Measurements from ENCODE around the gene UBAC2.

UBAC2 gene

DNA sequence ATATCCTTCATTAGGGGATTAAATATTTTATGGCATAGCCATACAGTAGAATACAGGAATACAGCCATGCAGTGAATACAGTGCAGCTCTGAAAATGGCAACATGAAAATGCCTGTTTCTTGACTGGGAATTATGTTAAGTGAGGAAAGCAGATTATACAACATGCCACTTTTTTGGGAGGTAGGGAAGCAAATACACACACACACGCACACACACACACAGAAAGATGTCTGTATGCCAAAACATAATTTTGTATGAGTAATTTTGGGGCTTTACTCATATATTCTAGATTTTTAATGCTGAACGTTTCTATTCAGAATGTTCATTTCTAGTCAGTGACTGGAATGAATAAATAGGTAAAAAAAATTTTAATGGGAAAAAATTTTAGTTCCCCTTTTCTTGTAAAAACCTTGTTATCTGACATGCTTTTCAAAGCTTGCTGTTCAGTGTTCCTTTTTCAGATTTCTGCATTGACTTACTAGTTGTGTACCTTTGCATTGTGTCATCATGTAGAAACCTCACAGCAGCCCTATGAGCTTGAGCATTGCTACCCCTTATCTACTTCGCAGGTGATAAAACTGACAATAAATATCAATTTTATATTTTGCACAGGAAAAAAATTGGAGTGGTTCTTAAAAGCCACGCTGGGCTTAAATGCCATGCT, 98.7 kb downstream of the UBAC2 start:
- DNase-seq: no peak

DNA sequence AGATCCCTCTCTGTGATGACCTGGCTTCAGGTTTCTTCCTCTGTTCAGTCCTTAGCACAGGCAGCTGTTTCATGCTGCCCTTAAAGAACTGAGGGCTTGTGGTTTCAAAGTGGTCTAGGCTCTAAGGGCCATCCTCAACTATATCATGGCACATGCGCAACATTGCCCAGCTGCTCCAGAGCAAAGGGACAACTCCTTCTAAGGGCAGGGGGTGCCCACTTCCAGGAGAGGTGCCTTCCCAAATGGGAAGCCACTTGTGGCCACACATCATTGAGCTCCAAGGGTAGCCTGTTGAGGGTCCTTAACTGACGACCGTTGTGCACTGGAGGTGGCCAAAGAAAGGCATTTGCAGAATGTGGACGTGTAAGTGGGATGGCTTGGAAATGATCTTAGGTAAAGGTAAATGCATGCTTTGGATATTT, 99.3 kb downstream of the UBAC2 start:
- DNase-seq: no peak

DNA sequence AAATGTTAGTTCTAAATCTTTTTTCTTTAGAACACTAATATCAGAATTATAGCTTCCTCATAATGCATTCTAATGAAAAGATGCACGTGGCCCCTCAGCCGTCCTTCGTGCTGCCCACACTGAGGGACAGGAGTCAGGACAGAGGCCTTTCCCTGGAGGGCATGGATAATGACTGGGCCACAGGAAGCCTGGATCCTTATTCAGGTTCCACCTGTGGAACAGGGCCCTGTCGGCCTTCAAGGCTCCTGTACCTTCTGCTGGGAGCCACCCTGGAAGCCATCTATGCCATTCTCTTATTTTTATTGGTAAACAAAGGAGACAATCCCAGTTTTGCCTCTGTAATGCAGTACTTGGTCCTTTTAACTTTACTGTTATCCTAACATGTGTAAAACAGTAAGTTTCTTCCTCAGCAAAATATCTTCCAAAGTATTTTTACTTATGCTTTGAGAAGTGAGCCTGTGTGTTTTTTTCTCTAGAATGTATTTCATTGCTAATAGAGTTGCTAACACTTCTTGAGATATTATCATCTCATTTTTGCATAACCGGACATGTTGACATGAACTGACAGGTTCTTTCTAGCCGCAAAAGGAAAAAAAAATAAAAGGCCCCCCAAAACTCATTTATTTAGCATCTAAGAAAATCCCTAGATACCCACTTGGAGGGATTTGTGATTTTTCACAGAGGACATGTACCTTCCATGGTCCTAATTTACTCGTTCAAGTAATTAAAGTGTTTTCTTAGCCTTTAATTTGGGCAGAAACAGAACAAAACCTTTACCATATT, 100.6 kb downstream of the UBAC2 start:
- DNase-seq: no peak

DNA sequence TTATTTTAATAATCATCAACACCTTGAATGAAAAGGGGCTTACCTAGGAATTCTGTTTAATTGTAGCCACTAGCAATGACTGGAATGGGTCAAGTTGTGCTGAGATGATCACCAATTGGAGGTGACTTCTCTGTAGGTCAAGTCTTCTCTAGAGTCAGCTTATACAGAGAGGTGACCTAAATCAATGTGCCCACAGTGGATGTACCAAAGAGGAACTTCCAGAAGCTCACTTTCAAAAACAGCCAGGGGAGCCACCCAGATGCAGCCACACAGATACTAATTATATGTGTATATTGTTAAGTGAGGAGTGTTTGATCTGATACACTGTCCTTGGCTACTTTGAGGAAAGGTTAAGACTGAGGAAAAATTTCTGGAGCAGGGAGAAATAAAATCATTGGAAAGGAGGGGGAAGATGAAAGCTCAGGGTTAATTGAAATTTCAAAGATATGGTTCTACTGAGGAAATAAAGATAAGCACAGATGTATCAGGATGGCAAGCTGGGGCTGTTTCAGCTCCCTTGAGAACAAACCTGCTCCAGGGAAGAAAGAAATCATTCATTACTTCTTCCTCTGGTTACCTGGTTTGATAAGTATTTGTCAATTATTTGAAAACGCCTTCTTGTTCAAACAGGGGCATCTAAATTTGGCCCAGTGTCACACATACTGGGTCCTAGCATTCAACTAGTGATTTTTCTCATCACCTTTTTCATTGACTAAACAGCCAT, 101.4 kb downstream of the UBAC2 start:
- no peak for DNase-seq

DNA sequence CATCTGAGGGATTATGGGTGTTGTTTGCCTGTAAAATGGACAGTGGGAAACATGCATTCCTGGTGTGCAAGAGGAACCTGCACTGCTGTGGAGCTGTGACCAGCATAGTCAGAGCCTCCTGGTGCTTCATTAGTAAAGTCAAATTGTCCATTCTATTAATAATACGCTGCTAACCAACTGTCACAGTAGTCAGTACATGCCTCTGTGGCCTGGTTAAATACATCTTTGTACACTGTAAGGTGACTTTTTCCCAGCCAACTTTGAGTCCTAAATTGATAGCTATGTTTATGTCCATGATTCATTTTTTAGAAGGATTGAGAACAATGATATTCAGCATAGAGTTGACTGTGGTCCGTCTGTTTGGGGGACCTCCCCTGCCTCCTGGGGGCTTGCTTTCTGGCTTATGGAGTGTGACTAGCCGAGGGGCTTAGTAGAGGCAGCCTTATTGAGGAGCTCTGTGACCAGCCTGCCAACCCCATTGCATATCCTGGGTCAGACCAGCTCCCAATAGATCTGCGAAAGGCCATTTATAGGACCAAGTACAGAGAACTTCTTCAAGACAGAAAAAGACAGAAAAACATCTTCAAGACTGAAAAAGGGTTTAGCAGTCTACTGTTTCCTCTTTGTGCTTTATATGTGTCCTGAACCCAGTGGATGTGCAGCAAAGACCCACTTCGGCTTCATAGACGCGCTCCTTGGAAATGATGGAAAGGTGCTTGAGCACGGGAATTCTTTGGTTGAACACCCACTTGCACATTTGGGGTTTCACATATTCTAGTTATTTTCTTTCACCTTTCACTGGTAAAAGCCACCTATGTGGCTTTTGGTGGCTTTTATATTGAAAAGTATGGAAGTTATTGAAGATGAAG, 102.2 kb downstream of the UBAC2 start:
- no peak for DNase-seq

DNA sequence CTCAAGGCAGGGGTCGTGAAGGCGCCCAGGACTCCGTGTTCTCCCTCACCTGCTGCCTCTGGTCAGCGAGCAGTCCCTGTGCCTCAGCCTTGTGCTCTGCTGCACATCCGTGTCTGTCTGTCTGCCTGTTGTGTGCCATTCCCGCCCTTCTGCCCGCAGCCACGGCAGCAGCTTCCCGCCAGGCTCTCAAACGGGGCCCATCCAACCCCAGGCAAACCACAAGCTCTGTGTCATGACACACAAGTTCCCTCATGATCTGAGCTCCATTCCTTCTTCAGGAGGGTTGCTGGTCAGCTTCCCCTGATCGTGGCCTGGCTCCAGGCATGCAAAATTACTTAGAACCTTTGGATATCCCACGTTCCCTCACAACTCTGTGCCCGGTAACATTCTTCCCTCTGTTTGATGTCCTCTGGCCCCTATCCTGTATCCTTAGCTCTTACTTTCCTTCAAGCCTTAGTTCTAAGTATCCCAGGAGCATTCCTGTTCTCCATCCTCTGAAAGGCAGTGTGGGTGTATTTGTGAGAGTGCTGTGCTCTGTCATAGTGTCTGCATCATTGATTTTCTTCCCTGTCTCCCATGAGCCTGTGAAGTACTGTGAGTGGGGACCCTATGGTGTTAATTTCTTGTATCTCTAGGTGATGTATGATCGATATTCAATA, 103.3 kb downstream of the UBAC2 start:
- no peak for DNase-seq

DNA sequence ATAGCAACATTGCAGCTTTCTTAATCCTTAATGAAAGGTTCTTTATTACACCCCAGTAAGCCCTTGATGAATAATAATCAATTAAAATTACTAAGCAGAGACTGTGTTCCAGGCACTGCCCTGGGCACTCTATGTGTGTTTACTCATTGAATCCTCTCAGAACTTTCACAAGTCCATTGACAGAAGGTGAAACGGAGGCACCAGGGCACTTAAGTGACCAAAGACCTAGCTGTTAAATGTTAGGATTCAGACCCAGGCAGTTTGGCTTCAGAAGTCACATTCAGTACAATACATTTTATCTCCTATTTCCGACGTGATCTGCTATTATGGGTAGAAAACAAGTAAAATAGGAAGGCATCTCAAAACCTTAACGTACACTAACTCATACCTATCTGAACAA, 103.9 kb downstream of the UBAC2 start:
- DNase-seq: no peak

DNA sequence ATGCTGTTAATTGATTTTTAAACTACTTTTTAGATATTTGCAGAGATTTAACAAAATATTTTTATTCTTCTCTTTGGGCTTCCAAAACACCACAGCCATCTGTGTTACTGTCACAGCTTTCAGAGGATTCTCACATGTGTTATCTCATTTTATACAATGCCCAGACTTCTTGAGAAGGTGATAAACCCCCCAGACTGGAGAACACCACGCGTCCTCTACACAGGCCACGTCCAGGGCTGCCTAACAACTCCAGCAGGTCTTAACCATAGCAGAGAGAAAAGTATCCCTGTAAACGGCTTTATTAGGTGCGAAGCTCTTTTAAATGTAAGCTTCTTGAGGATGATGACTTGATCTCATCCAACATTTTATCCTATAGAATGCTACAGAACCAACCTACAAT, 104.5 kb downstream of the UBAC2 start:
- DNase-seq: no peak

DNA sequence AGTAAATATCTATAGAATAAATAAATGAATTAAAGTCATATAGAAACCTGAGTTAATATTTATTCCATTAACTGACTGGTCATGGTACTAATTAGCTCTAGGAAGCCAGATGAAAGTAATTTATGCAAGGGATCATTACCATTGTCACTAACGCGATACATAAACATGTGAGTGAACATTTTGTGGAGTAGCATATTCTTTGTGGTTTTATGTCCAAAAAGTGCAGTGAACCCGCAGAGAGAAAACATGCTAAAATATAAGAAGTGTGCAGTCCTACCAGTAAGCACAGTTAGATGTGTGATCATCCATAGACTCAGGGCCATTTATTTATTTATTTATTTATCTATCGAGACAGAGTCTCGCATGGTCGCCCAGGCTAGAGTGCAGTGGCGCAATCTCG, 104.9 kb downstream of the UBAC2 start:
- DNase-seq: no peak

DNA sequence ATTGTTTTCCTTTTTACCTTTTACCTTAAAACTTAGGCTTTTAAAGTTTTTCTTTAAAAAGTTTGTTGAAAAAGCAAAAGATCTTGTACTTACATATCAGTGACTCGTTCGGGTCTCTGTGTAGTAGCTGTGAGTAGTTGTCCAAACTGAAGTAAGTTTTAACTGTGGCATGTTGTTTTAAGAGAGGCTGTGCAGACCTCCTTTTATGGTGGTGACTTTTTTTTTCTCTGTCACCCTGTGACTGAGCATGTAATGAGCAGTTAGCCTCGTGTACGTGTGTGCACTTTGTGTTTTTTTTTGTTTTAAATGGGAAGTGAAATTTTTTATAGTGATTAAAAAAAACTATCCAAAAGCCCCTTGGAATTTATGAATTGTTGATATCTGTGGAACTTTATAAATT, 106.6 kb downstream of the UBAC2 start, which contains the start of gene GPR183:
Gene GPR183, minus strand, starts transcription at position 153 of the 400 bp plus-strand sequence. CDS start 11,254 bp downstream, outside the sequence.
- no peak for DNase-seq

DNA sequence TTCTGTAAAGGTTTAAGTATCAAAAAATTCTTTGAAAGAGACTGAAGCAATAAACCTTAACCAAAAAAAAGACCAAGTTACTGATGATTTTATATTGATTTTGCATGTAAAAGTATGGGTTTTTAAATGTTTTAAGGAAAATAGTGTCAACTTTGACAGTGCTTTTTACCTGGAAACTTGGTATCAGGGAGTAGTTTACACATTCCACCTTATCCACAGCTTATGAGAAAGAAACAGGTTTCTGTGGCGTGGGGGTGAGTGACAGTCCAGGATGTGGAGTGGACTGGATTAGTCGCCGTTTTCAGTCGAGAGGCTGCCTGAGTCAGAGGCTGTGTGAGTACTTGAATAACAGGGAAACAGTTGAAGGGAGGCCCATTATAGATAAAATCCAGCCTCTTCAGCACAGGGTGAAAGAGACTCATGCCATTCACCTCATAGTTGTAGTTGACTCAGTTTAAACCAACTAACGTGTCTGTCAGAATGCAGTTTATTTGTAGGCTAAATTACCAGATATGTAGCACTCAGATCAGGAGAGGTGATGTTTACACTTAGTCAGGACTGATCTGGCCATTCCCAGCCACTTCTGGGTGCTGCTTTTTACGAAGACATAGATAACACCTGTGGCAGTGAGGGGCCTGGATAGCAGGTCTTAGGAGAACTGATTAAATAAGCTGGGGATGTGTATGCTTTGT, 107.1 kb downstream of the UBAC2 start:
- no peak for DNase-seq

DNA sequence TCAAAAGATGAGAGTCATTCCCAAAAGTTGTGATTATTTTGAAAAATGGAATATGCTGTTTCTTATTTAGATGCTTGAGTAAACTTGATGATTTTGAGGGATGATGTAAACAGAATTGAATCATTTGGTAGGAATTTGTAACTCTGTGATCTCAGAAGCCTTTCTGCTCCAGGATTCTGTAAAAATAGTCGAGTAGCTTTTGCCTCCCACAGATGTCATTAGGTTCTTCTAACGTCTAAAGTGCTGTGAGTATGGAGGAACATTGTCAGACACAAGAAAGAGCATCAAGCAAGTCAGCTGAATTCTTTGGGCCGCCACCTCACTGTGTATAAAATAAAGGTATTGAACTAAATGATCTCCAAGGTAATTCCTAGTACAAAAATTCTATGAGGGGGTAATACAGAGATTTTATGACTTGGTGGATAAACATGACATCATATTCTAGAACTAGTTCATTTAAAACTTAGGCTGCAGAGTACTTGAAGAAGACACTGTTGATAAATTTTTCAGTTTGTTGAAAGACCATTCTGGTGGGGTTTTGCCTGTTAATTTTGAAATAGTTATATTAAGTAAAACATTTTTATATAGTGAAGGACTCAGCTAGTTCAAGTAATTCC, 107.9 kb downstream of the UBAC2 start:
- DNase-seq: no peak

DNA sequence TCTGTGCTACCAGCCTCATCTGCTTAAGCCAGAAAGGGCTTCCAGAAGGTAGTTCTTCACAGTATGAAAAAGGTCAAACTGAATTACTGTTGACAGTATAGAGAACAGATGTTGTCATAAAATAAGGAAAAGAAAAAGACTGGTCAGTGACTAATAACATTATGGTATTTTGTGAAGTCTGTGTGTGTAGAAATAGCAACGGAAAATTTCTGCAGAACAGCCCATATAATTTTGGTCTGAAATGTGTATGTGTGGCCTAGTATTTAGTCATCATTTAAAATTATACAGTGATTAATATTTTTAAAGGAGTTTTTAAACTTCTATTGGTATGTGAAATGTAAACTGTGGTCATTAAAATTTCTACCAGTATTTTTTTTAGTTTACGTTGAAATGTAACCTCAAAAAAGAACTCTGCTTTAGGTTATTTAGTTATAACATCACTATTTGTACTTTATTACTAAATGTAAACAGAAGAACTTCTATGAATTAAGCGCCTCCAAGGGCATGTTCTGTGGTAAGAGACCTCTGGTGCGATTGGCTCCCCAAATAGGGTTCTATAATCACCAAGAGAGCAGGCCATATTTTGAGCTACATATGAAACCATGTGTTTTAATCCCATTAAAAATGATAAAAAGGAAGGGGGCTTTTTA, 109.9 kb downstream of the UBAC2 start:
- DNase-seq: no peak

DNA sequence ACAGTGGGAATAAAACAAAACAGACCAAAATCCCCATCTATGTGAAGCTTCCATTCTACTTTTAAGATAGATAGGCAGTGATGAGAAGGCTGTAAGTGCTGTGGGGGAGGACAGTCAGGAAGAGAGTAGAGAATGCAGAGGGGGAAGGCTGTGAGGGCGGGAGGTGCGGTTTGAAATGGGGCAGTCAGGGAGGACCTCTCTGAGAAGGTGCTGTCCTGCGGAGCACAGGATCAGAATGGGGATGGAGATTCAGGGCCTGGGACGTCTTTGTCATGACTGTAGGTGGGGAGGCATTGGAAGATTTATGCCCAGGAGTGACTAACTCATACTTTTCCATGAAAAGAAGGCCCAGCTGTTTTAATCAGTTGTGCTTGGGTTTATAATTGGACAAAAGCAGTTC, 110.5 kb downstream of the UBAC2 start:
- DNase-seq: no peak

DNA sequence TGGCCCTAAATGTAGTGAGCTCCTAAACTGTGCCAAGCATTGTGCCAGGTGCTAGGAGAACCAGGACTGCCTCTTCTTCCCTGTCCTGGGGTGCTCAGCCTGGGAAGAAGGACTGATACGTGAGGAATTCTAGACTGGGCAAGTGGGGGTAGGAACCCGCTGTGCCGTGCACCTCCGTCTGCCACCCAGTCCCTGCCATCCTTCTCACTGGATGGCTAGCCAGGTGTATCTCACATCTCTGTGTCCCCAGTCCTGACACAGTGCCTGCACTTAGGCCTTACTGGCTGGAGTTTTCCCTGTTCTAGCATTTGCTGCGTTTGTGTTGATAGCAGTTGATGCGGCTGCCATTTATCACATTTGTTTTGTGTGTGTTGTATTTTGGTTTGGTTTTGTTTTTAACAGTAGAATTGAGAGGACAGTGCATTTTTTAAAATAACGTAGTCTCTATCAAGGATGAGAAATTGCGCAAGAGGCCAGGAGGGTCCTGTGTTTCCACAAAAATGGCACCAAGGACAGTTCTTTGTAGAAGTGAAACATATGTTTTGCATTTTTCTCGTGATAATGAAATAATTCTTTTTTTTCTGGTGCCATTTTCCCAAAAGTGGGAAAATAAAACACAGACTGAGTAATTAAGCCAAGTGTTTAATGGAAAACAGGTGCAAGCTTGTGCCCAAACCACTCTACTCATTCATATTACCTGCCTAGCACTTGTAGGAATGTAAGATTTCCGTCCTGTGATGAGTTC, 111.3 kb downstream of the UBAC2 start:
- DNase-seq: no peak

DNA sequence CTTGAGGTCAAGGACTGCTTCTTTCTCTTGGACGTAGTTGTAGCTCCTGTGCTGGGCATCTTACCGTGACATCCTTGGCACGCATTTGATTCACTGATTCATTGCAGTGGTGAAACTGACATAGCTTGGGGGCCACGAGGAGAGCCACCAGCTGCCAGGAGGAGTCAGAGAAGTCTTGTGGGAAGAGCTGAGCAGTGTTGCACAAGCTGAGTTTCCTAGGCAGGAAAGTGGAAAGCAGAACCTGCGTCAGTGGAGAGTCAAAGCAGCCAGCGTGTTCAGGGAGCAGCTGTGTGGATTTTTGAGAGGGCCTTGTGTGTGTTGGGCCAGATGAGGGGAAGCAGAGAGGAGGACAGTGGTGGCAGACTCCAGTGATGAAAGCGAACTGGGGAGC, 111.8 kb downstream of the UBAC2 start:
- DNase-seq: no peak

DNA sequence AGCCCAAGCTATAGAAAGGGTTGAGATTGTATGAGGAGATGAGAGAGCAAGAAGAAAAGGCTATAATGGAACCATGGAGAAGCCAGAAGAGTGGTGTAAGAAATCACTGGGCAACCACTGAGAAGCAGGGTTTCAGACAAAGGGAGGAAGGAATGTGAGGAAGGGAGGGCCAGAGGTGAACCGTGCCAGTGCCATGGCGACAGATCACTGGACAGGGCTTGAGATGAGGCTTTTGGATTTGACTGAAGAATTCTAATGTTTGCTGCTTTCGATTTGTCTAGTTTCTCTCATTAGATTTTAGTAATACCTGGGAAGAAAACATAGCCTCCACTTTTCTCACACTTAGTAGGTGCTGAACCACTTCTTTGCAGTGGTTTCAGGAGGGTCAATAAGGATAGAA, 112.8 kb downstream of the UBAC2 start:
- DNase-seq: no peak

DNA sequence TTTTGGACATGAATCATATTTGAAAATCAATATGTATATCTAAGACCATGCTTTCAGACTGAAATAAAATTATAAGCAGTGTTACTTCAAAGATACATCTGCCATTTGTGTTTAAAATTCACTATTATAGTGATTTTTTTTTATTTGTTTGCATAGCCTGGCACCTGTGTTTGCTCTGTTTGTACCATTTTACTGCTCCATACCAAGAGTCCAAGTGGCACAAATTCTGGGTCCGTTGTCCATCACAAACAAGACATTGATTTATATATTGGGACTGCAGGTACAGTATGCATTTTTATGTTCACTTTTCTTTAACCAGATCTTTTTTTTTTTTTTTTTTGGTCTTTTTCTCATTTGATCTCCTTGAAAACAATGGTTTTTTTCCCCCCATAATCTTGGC, 113.3 kb downstream of the UBAC2 start:
- DNase-seq: no peak

DNA sequence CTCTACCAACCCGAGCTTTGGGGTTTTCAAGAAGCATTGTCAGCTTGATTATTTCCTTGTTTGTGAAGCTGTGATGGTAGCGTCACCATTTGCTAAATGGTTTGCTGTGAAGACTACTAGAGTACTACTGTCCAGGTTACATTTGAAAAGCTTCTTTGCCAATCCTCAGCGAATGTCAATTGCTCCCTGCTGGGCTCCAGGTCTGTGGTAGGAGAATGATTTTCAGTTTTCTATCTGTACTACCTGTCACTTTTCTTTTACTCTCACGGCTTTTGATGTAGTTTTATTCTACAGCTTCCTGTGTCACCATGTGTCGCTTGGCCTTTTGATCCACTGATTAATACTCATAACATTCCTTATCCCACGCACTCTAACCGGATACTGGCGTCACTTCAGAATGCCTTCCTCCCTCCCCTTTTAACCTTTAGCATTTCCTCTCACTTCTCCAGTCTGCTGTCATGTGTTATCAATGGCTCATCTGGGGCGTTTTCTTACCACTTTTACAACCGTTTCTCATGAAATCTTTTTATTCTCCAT, 114.1 kb downstream of the UBAC2 start:
- no peak for DNase-seq

DNA sequence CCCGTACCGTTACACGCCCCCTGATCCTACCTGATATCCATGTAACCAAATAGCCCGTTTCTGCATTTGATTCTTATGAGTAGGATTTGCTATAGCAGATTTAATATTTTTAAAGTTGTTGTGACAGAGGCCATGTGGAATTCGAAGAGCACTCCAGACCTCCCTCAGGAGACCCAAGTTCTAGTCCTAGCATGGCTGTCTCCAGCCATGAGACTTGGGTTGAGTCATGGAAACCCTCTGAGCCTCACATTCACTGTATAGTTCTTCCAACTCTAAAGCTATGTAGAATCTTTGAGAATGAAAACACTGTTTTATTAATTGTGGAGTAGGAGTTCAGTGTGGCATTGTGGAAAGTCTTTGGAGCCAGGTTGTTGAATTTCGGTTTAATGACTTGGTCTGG, 114.5 kb downstream of the UBAC2 start:
- DNase-seq: no peak

All from DMS 273 treated with DMSO at 0.1 percent for 48 hours (cell line).